Memory B cell (primary cell): ENCODE measurements around the gene MUS81.
A peak's percentile ranks its signal among the peaks of the same experiment; 100 is the strongest.
"Not testable (repeated sequence)": the region's sequence is repeated elsewhere in the genome, so short reads cannot be mapped to it uniquely, and the experiment has no call there.

Source experiments
- ATAC-seq: fragments of 150-1000 bp; cut with Tn5 transposase; 2 replicates; pipeline ENCODE4 v1.10.0; 2021; ENCODE audit warnings: low read depth, mild to moderate bottlenecking, moderate library complexity
- DNase-seq, 2 donors: peaks; one replicate each; pipeline ENCODE4 v3.0.0; 2022; ENCODE audit warnings: low spot score in 2 of 2
- H3K27ac Mint-ChIP-seq: one replicate; pipeline ENCODE4 v1.8.0; 2022; ENCODE audit warnings: mild to moderate bottlenecking, moderate library complexity, mixed read lengths
- H3K27me3 Mint-ChIP-seq: one replicate; pipeline ENCODE4 v1.8.0; 2022; ENCODE audit warnings: mixed read lengths
- H3K36me3 Mint-ChIP-seq: one replicate; pipeline ENCODE4 v1.8.0; 2022; ENCODE audit warnings: mild to moderate bottlenecking, mixed read lengths
- H3K4me1 Mint-ChIP-seq: one replicate; pipeline ENCODE4 v1.8.0; 2022; ENCODE audit warnings: mixed read lengths
- H3K4me3 Mint-ChIP-seq: one replicate; pipeline ENCODE4 v1.8.0; 2022; ENCODE audit warnings: mild to moderate bottlenecking, moderate library complexity, mixed read lengths
- H3K9me3 Mint-ChIP-seq: one replicate; pipeline ENCODE4 v1.8.0; 2022; ENCODE audit warnings: mixed read lengths

Gene MUS81

DNA sequence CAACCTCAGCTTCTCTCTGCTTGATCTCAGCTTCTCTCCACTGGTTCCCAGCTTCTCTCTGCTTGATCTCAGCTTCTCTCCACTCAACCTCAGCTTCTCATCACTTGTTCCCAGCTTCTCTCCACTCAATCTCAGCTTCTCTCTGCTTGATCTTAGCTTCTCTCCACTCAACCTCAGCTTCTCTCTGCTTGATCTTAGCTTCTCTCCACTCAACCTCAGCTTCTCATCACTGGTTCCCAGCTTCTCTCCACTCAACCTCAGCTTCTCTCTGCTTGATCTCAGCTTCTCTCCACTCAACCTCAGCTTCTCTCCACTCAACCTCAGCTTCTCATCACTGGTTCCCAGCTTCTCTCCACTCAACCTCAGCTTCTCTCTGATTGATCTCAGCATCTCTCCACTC is 28.0 kb upstream of the MUS81 start:
- DNase-seq, H3K9me3 Mint-ChIP-seq, ATAC-seq, H3K36me3 Mint-ChIP-seq, H3K27ac Mint-ChIP-seq, H3K4me3 Mint-ChIP-seq, H3K27me3 Mint-ChIP-seq: not testable (repeated sequence)
- H3K4me1 Mint-ChIP-seq: peaks cover 13% of the 10 kb centered on the region

DNA sequence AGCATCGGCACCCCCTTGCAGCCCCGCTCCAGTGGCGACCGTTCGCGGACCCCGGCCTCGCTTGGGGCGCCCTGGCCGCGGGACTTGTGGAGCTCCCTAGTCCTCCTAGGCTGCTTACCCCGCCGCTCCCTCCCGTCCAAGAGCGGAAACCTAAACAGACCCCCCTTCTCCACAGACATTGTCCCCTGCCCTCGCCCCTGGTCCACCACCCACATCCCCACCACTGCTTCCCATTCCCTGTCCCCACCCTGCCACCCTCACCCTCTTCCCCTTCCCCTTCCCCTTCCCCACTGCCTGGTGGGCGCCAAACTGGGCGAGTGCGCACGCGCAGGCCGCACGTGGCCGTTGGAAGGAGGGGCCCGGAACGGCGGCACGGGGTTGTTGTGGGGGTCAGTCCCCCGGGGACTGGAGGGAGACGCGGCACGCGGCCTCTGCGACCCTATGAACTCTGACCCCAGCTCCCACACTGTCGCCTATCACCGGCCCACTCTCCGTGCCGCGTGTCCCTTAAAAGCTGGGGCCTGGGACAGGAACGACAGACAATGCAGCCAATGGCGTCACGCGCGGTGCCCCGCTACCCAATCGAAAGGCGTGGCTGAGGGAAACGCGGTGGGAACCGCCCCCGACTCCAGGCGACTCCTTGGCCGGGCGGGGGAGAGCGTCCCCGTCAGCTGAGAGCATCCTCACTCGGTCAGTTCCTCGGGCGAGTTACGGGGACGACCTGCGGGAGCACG is 26.8 kb upstream of the MUS81 start, which contains the start of gene SNX32:
SNX32 (plus strand) TSS at position 667 of the 734 bp plus-strand sequence. CDS start 103 bp downstream, outside the sequence.
- ATAC-seq (peak; percentile 99), DNase-seq (peak; percentile 89 to 93)
- Mint-ChIP-seq H3K36me3 (no peaks in the 10 kb centered on the region), H3K27ac (no peak within 1 kb of the TSS), H3K9me3 (no peaks in the 10 kb centered on the region), H3K4me1 (peaks cover 13% of the 10 kb centered on the region), H3K4me3 (no peak within 1 kb of the TSS), H3K27me3 (peaks cover 4% of the 10 kb centered on the region)

DNA sequence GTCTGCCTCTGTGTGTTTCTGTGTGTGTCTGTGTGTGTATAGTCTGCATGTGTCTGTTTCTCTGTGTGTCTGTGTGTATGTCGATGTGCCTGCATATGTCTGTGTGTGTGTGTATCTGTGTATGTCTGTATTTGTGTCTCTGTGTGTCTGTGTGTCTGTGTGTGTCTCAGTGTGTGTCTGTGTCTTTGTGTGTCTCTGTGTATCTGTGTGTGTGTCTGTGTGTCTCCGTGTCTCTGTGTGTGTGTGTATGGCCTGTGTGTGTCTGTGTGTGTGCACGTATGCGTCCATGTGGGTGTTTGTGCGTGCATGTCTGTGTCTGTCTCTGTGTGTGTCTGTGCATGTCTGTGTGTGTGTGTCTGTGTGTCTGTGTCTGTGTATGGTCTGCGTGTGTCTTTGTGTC is 26.0 kb upstream of the MUS81 start:
- Mint-ChIP-seq H3K4me3 (no peak overlapping the region), H3K9me3 (no peaks in the 10 kb centered on the region)
- ATAC-seq: no peak

DNA sequence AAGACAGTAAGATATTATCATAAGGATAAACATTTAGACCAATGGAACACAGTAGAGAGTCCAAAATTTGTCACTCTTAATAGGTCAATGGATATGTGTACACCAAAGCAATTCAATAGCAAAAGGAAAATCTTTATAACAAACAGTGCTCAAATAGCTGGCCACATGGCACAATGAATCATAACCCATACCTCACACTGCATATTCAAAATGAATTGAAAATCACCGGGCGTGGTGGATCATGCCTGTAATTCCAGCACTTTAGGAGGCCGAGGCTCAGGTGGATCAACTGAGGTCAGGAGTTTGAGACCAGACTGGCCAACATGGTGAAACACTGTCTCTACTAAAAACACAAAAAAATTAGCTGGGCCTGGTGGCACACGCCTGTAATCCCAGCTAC is 18.1 kb upstream of the MUS81 start:
- no peaks in the 10 kb centered on the region for H3K27me3 Mint-ChIP-seq
- H3K36me3 Mint-ChIP-seq: no peaks in the 10 kb centered on the region
- H3K4me1 Mint-ChIP-seq: no peaks in the 10 kb centered on the region
- H3K27ac Mint-ChIP-seq: no peak overlapping the region
- DNase-seq (no peak), ATAC-seq (no peak)
- no peaks in the 10 kb centered on the region for H3K9me3 Mint-ChIP-seq
- no peak overlapping the region for H3K4me3 Mint-ChIP-seq

More for the DNA sequence above, 26.0 kb upstream of the MUS81 start:
- H3K4me1 Mint-ChIP-seq: peaks cover 13% of the 10 kb centered on the region
- no peak overlapping the region for H3K27ac Mint-ChIP-seq
- H3K36me3 Mint-ChIP-seq: no peaks in the 10 kb centered on the region
- no peak for DNase-seq
- peaks cover 4% of the 10 kb centered on the region for H3K27me3 Mint-ChIP-seq

DNA sequence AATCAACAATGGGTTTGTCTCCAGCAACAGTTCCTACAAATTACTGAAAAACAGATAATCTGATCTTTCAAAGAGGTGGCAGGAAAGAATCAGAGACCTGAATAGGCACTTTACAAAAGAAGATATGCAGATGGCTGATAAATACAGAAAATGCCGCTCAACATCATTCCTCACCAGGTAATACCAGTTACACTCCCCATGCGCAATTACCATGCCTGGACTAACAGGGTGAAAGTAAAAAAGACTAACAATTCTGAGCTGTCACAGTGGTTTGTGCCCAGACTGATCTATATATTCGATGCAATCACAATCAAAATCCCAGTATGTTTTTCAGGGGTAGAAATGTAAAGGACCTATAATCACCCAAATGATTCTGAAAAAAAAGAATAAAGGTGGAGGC is 16.4 kb upstream of the MUS81 start:
- DNase-seq: no peak
- H3K9me3 Mint-ChIP-seq: no peaks in the 10 kb centered on the region
- no peaks in the 10 kb centered on the region for H3K4me1 Mint-ChIP-seq
- ATAC-seq: no peak
- no peak overlapping the region for H3K27ac Mint-ChIP-seq
- H3K4me3 Mint-ChIP-seq: no peak overlapping the region
- no peaks in the 10 kb centered on the region for H3K27me3 Mint-ChIP-seq
- no peaks in the 10 kb centered on the region for H3K36me3 Mint-ChIP-seq

DNA sequence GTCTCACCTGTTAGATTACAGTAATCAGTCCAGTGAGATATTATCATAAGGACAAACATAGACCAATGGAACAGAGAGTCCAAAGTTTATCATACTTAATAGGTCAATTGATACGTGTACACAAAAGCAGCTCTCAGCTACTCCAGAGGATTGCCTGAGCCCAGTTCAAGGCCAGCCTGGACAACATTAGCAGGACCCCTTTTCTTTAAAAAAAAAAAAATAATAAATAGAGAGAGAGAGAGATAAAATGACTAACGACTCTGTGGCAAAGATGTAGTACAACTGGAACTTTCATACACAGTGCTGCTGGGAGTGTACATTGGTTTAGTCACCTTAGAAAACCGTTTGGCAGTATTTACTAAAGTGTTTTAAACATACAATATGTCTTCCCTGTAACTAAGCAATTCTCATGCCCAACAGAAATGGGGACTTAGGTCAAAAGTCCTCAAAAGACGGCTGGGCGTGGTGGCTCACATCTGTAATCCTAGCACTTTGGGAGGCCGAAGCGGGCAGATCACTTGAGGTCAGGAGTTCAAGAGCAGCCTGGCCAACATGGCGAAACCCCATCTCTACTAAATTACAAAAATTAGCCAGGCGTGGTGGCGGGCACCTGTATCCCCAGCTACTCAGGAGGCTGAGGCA is 15.9 kb upstream of the MUS81 start:
- no peak overlapping the region for H3K4me3 Mint-ChIP-seq
- H3K27me3 Mint-ChIP-seq: no peaks in the 10 kb centered on the region
- no peaks in the 10 kb centered on the region for H3K9me3 Mint-ChIP-seq
- ATAC-seq (no peak), DNase-seq (no peak)
- no peaks in the 10 kb centered on the region for H3K36me3 Mint-ChIP-seq
- H3K27ac Mint-ChIP-seq: no peak overlapping the region
- H3K4me1 Mint-ChIP-seq: no peaks in the 10 kb centered on the region

DNA sequence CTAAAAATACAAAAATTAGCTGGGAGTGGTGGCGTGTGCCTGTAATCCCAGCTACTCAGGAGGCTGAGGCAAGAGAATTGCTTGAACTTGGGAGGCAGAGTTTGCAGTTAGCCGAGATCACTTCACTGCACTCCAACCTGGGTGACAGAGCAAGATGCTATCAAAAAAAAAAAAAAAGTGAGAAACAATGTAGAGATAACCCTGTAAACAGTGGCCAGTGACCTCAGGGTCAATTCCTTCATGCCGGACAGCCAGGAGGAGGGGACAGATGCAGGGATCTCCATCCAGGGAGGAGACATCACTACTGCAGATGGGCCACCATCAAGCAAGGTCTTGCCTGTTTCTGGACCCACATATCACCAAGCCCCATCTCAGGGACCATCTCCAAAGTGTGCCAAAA is 12.5 kb upstream of the MUS81 start:
- Mint-ChIP-seq H3K4me3 (no peak overlapping the region), H3K27me3 (no peaks in the 10 kb centered on the region), H3K4me1 (peaks cover 4% of the 10 kb centered on the region), H3K9me3 (no peaks in the 10 kb centered on the region), H3K27ac (no peak overlapping the region), H3K36me3 (peaks cover 7% of the 10 kb centered on the region)
- DNase-seq (no peak), ATAC-seq (no peak)

DNA sequence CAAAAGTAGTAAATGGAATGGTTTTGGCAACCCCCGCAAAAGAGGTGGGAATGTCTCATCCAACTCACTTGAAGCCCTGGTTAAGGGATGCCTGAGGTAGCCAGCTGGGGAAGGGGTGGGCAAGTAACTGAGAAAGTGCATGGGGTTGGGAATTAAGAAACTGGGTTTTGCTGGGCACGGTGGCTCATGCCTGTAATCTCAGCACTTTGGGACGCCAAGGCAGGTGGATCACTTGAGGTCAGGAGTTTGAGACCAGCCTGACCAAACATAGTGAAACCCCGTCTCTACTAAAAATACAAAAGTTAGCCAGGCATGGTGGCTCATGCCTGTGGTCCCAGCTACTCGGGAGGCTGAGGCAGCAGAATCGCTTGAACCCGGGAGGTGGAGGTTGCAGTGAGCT is 11.5 kb upstream of the MUS81 start:
- not testable (repeated sequence) for H3K27me3 Mint-ChIP-seq, DNase-seq, H3K27ac Mint-ChIP-seq, H3K4me1 Mint-ChIP-seq, H3K9me3 Mint-ChIP-seq, H3K4me3 Mint-ChIP-seq, ATAC-seq
- H3K36me3 Mint-ChIP-seq: peaks cover 12% of the 10 kb centered on the region

DNA sequence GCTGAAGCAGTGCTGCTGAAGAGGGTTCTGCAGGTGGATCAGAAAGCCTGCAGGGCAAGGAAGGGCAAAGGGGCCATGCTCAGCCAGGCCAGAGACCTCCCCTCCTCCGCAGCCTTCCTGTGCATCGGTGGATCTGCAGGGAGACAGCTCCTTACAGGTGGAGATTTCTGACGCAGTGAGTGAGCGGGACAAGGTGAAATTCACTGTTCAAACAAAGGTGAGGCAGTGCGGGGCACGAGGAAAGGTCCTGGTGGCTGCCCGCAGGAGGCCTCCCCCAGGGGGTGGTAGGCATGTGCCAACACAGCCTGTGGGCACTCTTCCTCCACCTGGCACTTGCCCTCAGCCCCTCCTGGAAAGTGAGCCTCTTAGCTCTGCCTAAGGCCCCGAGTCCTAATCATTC is 10.9 kb upstream of the MUS81 start:
- H3K27ac Mint-ChIP-seq: no peak overlapping the region
- no peak overlapping the region for H3K4me3 Mint-ChIP-seq
- DNase-seq (no peak), ATAC-seq (no peak)
- no peaks in the 10 kb centered on the region for H3K27me3 Mint-ChIP-seq
- H3K36me3 Mint-ChIP-seq: peaks cover 15% of the 10 kb centered on the region
- H3K4me1 Mint-ChIP-seq: peaks cover 12% of the 10 kb centered on the region
- H3K9me3 Mint-ChIP-seq: no peaks in the 10 kb centered on the region

DNA sequence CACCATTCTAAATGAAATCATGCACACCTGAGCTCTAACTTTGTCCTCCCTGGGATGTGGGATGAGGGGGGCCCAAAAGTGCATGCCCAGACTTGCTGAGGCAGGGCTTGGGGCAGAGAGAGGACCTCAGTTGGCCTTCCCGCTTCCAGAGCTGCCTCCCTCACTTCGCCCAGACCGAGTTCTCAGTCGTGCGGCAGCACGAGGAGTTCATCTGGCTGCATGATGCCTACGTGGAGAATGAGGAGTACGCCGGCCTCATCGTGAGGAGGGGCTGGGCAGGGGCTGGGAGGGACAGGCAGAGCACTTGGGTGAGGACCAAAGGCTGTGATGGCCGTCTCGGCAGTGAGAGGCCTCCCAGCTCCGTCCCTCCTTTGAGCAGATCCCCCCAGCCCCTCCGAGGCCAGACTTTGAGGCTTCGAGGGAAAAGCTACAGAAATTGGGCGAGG is 10.4 kb upstream of the MUS81 start:
- no peaks in the 10 kb centered on the region for H3K9me3 Mint-ChIP-seq
- no peak overlapping the region for H3K4me3 Mint-ChIP-seq
- peaks cover 16% of the 10 kb centered on the region for H3K4me1 Mint-ChIP-seq

DNA sequence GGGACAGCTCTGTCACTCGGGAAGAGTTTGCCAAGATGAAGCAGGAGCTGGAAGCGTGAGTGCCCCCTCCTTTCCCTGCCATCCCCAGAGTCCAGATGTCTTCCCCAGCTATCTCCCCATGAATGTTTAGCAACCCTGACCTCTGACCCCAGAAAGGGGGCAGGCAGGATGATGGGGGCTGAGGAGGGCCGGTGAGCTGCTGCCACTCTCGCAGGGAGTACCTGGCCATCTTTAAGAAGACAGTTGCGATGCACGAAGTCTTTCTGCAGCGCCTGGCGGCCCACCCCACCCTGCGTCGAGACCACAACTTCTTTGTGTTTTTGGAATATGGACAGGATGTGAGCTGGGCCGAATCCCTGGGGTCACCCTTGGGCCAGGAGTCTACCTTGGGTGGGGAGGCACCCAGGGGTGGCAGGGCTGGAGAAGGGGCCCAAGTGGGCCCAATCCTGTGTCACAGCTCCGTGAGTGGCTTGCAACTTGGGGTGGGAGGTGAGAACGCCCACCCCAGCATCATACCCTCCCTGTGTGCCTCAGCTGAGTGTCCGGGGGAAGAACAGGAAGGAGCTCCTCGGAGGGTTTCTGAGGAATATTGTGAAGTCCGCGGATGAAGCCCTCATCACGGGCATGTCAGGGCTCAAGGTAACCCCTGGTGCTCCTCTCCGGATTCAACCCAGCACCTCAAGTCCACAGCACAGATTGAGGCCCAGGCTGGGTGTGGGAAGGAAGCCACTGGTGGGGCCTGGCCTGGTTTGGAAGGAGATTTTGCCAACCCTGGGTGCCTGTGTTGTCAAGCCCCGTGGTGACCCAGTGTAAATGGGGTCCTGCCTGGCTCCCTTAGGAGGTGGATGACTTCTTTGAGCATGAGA is 9.8 kb upstream of the MUS81 start:
- peaks cover 22% of the 10 kb centered on the region for H3K36me3 Mint-ChIP-seq
- H3K27ac Mint-ChIP-seq: no peak overlapping the region
- H3K4me1 Mint-ChIP-seq: peaks cover 18% of the 10 kb centered on the region
- H3K9me3 Mint-ChIP-seq: no peaks in the 10 kb centered on the region
- H3K4me3 Mint-ChIP-seq: no peak overlapping the region
- no peak for DNase-seq
- H3K27me3 Mint-ChIP-seq: no peaks in the 10 kb centered on the region
- no peak for ATAC-seq

More for the DNA sequence above, 10.4 kb upstream of the MUS81 start:
- peaks cover 19% of the 10 kb centered on the region for H3K36me3 Mint-ChIP-seq
- no peak for ATAC-seq
- no peaks in the 10 kb centered on the region for H3K27me3 Mint-ChIP-seq
- DNase-seq: no peak
- H3K27ac Mint-ChIP-seq: no peak overlapping the region

DNA sequence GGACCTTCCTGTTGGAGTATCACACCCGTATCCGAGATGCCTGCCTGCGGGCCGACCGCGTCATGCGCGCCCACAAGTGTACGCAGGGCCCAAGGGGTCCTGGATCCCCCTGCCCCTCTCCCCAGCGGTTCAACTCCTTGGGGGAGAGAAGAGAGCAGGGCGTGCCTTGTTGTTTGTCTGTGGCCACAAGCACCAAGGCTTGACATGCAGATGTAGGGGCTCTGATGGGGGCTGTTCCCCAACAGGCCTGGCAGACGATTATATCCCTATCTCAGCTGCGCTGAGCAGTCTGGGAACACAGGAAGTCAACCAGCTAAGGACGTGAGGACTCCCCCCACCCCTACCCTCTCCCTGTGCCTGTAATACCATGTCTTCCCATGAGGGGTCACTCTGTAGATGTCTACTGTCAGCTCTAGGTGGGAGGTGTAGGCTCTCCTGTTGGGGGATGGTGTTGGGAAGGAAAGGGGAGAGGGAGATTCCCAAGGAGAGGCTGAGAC is 9.1 kb upstream of the MUS81 start:
- H3K36me3 Mint-ChIP-seq: peaks cover 22% of the 10 kb centered on the region
- no peak for ATAC-seq
- H3K4me3 Mint-ChIP-seq: no peak overlapping the region
- H3K4me1 Mint-ChIP-seq: peaks cover 21% of the 10 kb centered on the region
- no peaks in the 10 kb centered on the region for H3K9me3 Mint-ChIP-seq
- H3K27me3 Mint-ChIP-seq: no peaks in the 10 kb centered on the region
- H3K27ac Mint-ChIP-seq: no peak overlapping the region
- no peak for DNase-seq

DNA sequence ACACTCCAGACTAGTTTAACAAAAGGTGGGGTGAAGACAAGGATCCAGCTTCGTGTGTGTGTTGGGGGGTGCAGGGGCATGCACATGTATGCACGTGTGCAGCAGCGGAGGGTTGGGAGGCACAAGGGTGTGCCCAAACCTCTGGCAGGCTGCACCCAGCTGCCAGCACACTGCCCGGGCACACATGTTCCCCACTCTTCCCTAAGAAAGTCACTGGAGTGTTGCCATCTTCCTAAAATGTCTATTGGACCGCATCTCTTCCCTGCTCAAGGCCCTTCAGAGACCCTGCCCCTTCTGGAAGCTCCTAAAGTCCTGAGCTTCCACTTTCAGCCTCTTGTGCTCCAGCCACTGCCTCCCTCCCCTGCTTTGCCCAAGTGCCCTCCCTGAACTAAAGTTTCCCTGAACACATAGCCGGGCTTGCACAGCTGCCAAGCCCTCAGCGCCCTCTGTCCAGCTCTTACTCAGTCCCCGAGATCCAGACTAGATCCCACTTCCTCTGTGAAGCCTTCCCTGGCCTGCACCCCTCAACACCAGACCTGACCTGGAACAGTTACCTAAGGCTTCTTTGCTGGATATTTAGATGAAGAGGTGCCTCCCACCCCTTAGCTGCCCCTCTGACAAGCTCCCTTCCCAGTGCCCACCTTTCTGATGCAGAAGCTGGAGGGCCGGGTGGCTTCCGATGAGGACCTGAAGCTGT is 8.3 kb upstream of the MUS81 start:
- Mint-ChIP-seq H3K36me3 (peaks cover 22% of the 10 kb centered on the region), H3K27ac (no peak overlapping the region), H3K4me3 (no peak overlapping the region), H3K9me3 (no peaks in the 10 kb centered on the region), H3K4me1 (peaks cover 28% of the 10 kb centered on the region), H3K27me3 (no peaks in the 10 kb centered on the region)
- DNase-seq (no peak), ATAC-seq (no peak)
